Ovary (tissue), 3 donors: Measurements from ENCODE around the gene PEPD.

ENCODE experiments used
- EP300 ChIP-seq: sonication (generic); formaldehyde crosslinking; IDR thresholded peaks from one replicate; pipeline ENCODE4 v1.6.1; 2017; ENCODE audit warnings: antibody characterized with exemption
- POLR2A ChIP-seq: fragments of 450-650 bp; IDR thresholded peaks from one replicate; pipeline ENCODE4 v1.6.1; 2017; ENCODE audit warnings: antibody characterized with exemption, mild to moderate bottlenecking, moderate library complexity
- TF ChIP-seq, protein P1 (sequence below), 3 donors: fragments of 450-650 bp in 2 of 3; fragments of 200-600 bp in 1 of 3; IDR thresholded peaks; one replicate each; pipeline versions ENCODE4 v1.5.1 to v1.8.0; 2016 to 2022; ENCODE audit warnings: antibody characterized with exemption in 3 of 3, mild to moderate bottlenecking in 1 of 3
- donor health status: DM: no; HTN: no; CAD: no.

DNA sequence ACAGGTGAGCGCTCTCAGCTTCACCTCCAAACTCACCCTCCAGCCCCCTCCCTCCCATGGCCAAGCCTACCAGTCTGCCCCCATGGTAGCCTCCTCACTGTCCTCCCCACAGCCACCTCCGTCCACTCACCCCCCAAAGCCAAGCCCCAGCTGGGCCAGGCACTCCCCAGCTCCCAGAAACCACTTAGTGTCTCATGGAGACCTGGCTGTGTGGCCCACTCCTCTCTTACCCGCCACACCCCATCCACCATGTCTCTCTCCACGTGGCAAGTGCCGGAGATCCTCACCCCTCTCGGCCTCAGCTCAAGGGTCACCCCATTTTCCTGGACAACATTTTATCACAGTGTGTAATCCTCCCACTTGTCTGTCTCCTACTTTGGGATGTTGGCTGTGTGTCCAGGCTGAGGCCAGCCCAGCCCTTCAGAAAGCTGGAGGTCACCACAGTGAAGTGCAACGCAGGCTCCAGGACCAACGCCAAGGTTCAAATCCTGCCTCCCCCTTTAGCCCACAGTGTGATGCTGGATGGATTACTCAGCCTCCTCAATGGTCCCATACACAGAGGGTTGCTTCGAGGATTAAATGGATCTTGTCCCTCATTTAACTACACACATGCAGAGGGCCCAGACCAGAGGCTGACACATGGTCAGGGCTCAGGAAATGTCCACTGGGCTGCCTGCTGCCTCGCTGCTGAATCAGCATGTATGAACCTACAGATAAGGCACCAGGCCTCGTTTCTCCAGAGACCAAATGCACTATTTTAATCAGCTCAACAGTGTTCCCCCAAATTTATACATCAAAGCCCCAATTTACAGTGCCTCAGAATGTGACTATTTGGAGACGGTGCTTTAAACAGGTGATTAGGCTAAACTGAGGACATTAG, 76.8 kb downstream of the PEPD start:
- TF ChIP-seq POLR2A (no peak), EP300 (no peak)
- TF ChIP-seq, protein P1, sequence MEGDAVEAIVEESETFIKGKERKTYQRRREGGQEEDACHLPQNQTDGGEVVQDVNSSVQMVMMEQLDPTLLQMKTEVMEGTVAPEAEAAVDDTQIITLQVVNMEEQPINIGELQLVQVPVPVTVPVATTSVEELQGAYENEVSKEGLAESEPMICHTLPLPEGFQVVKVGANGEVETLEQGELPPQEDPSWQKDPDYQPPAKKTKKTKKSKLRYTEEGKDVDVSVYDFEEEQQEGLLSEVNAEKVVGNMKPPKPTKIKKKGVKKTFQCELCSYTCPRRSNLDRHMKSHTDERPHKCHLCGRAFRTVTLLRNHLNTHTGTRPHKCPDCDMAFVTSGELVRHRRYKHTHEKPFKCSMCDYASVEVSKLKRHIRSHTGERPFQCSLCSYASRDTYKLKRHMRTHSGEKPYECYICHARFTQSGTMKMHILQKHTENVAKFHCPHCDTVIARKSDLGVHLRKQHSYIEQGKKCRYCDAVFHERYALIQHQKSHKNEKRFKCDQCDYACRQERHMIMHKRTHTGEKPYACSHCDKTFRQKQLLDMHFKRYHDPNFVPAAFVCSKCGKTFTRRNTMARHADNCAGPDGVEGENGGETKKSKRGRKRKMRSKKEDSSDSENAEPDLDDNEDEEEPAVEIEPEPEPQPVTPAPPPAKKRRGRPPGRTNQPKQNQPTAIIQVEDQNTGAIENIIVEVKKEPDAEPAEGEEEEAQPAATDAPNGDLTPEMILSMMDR (IDR thresholded peaks at IDR 0.05) = no peak
